Pancreas (tissue), 10 donors: ENCODE data around the gene CYP4A22. TPM values are rescaled to one million over a fixed set of nuclear protein-coding genes. Genes with fewer than 3 reads are reported as not detected.

Experiments
- ATAC-seq, 4 donors: fragments of 200-7000 bp; cut with Tn5 transposase; one replicate each; pipeline versions ENCODE4 v1.8.0 to v1.9.1; 2020; ENCODE audit warnings: mild to moderate bottlenecking in 4 of 4, moderate library complexity in 4 of 4
- DNase-seq, 6 donors: peaks; one replicate each; pipeline ENCODE4 v3.0.0-alpha.2; 2020
- FAIRE-seq: peaks from 2 replicates; lab custom pipeline; 2012; peaks lifted over from hg19 to GRCh38; lab: Jason Lieb, UNC
- H3K27ac ChIP-seq, 4 donors: fragments of 200-600 bp; sonication (generic); 1 replicate in 3 of 4; 2 replicates in 1 of 4; pipeline versions ENCODE4 v1.5.0 to v1.8.0; 2020
- H3K27me3 ChIP-seq, 4 donors: fragments of 200-600 bp; one replicate each; pipeline ENCODE4 v1.8.0; 2021
- H3K36me3 ChIP-seq, 3 donors: fragments of 200-600 bp; sonication (generic) in 1 of 3; one replicate each; pipeline versions ENCODE4 v1.5.0 to v1.8.0; 2020 to 2021
- H3K4me1 ChIP-seq, 3 donors: fragments of 200-600 bp; one replicate each; pipeline ENCODE4 v1.8.0; 2021
- H3K4me3 ChIP-seq, 4 donors: fragments of 200-600 bp; sonication (generic) in 2 of 4; one replicate each; pipeline versions ENCODE4 v1.5.0 to v1.8.0; 2020 to 2021
- H3K9me3 ChIP-seq, 4 donors: fragments of 200-600 bp; one replicate each; pipeline ENCODE4 v1.8.0; 2021
- WGBS, 2 donors: extraction: QIAGEN DNeasy Blood & Tissue Kit; methylation state at CpG; one replicate each; pipeline ENCODE4 v1.1.7; 2013; 5-methylcytosine and 5-hydroxymethylcytosine counted together
- intact Hi-C, 3 donors: fragments of 100-400 bp; cut with DNase I; formaldehyde crosslinking; loops; one replicate each; pipeline versions ENCODE4 v1.11.1 to v1.14.2; 2022
- polyA plus RNA-seq, 2 donors: library from polyadenylated mRNA; stranded (reverse); fragments of 200-250 nt; gene quantifications; one replicate each; pipeline ENCODE4 v1.2.3, GENCODE V29; 2013
- total RNA-seq, 6 donors: library from RNA; stranded (reverse); fragmentation: NEBNext Ultra II Directional in 4 of 6; extraction: Animal tissue kit (Norgen Biotek cat#: 25700) in 4 of 6; gene quantifications; one replicate each; pipeline versions ENCODE4 v1.2.1 to v1.2.4, GENCODE V29; 2021 to 2023
- TF ChIP-seq, protein P1 (sequence below), 4 donors: fragments of 200-600 bp; sonication (generic) in 3 of 4; IDR thresholded peaks; one replicate each; pipeline versions ENCODE4 v1.5.0 to v1.8.0; 2021; ENCODE audit warnings: antibody characterized with exemption in 4 of 4
- donor health status: healthy with polysubstance abuse.
- donor health status: DM: no; HTN: no; CAD: no; lungs with moderate emphysema.
- donor health status: DM: no; HTN: no; CAD: no.
- donor health status: control.
- donor health status: control.
- donor health status: Bipolar disorder and iron deficiency.
- donor health status: DM: yes; HTN: yes; CAD: no.
- donor health status: DM: no; HTN: no; CAD: no.
- donor health status: DM: no; HTN: no; CAD: no.
- donor health status: DM: yes; HTN: yes; CAD: no.

Gene CYP4A22
- total and polyA plus RNA-seq, 8 donors = 0.11 to 0.28 (median 0.19) TPM; not detected in 5

- H3K27me3 ChIP-seq = no peaks in the 10 kb centered on the region
- H3K4me1 ChIP-seq = no peaks in the 10 kb centered on the region
- no peak overlapping the region for H3K4me3 ChIP-seq
- intact Hi-C loops = no loop called here
- no peaks in the 10 kb centered on the region for H3K36me3 ChIP-seq
- no peaks in the 10 kb centered on the region for H3K9me3 ChIP-seq
- no peak overlapping the region for H3K27ac ChIP-seq
- TF ChIP-seq, protein P1, sequence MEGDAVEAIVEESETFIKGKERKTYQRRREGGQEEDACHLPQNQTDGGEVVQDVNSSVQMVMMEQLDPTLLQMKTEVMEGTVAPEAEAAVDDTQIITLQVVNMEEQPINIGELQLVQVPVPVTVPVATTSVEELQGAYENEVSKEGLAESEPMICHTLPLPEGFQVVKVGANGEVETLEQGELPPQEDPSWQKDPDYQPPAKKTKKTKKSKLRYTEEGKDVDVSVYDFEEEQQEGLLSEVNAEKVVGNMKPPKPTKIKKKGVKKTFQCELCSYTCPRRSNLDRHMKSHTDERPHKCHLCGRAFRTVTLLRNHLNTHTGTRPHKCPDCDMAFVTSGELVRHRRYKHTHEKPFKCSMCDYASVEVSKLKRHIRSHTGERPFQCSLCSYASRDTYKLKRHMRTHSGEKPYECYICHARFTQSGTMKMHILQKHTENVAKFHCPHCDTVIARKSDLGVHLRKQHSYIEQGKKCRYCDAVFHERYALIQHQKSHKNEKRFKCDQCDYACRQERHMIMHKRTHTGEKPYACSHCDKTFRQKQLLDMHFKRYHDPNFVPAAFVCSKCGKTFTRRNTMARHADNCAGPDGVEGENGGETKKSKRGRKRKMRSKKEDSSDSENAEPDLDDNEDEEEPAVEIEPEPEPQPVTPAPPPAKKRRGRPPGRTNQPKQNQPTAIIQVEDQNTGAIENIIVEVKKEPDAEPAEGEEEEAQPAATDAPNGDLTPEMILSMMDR (IDR thresholded peaks at IDR 0.05) = no peak
- FAIRE-seq (no peak), DNase-seq (no peak), ATAC-seq (no peak)
Measured at GRCh38 chr1:47160716-47161115, 23.5 kb downstream of the CYP4A22 start.

DNA sequence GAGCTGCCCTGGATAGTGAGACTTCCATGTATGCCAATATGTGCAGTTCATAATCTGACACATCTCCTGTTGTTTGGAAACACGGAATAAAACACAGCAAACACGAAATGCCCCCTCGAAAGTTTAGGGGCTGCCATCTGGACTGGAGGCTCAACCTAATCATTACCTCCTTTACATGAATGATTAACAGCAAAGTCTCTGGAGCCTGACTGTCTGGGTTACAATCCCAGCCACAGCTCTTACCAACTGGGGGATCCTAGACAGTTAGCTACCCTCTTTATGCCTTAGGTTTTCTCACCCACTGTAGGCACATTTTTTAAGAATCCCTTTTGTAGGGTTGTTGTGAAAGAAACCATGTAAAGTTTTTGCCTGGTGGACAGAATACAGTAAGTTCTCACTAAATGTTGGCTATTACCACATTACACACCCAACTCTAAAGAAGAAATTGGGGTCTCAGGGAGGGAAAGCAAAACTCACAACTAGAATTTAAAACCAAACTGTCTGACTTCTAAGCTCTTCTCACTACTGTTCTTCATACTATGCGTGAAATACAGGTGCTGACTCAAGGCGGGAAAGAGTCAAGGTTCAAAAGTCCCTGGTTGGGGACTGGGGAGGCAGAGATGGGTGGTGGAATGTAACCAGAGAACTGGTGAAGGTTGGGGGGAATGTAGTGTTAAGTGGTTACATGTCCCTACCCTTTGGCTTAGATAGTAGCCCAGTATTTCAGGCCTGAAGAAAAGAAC, 24.2 kb downstream of the CYP4A22 start:
- no peak overlapping the region for H3K4me3 ChIP-seq
- WGBS, 2 donors = 44 to 54% methylated on average over 5 of the region's 5 CpGs
- no peak overlapping the region for H3K27ac ChIP-seq
- FAIRE-seq (no peak), ATAC-seq (no peak), DNase-seq (no peak)
- no peaks in the 10 kb centered on the region for H3K9me3 ChIP-seq
- TF ChIP-seq, protein P1 (IDR thresholded peaks at IDR 0.05) = no peak
- intact Hi-C loops = no loop called here
- H3K36me3 ChIP-seq = no peaks in the 10 kb centered on the region
- H3K27me3 ChIP-seq = no peaks in the 10 kb centered on the region
- H3K4me1 ChIP-seq = no peaks in the 10 kb centered on the region

DNA sequence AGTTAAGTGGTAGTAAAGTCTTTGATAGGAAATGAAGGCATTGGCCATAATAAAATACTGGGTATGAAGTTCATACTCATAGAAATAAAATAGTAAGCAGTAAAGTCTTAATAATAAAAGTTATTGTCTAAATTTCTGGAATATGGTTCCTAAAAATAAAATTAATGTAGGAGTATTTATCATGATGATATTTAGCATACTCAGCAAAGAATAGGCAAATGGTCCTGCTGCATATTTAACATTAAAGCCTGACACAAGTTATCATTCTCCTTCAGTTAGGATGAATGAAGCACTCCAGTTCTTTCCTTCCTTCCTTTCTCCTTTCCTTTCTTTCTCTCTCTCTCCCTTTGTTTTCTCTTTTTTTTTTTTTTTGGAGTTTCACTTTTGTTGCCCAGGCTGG, 27.3 kb downstream of the CYP4A22 start:
- no peak for ATAC-seq
- TF ChIP-seq, protein P1 (IDR thresholded peaks at IDR 0.05) = no peak
- FAIRE-seq = no peak
- no peaks in the 10 kb centered on the region for H3K36me3 ChIP-seq
- DNase-seq = no peak
- no peaks in the 10 kb centered on the region for H3K9me3 ChIP-seq
- H3K27me3 ChIP-seq = no peaks in the 10 kb centered on the region
- H3K27ac ChIP-seq = no peak overlapping the region
- H3K4me1 ChIP-seq = no peaks in the 10 kb centered on the region
- intact Hi-C loops = no loop called here
- H3K4me3 ChIP-seq = no peak overlapping the region

- no peak for DNase-seq
- no peaks in the 10 kb centered on the region for H3K36me3 ChIP-seq
- no peak overlapping the region for H3K4me3 ChIP-seq
- FAIRE-seq = no peak
- intact Hi-C loops = no loop called here
- no peaks in the 10 kb centered on the region for H3K4me1 ChIP-seq
- no peak overlapping the region for H3K27ac ChIP-seq
- no peaks in the 10 kb centered on the region for H3K9me3 ChIP-seq
- no peak for ATAC-seq
- TF ChIP-seq, protein P1 (IDR thresholded peaks at IDR 0.05) = no peak
- no peaks in the 10 kb centered on the region for H3K27me3 ChIP-seq
- WGBS, 2 donors = 65 to 77% methylated on average over 5 of the region's 5 CpGs
Measured at GRCh38 chr1:47172782-47173181, 35.5 kb downstream of the CYP4A22 start.

DNA sequence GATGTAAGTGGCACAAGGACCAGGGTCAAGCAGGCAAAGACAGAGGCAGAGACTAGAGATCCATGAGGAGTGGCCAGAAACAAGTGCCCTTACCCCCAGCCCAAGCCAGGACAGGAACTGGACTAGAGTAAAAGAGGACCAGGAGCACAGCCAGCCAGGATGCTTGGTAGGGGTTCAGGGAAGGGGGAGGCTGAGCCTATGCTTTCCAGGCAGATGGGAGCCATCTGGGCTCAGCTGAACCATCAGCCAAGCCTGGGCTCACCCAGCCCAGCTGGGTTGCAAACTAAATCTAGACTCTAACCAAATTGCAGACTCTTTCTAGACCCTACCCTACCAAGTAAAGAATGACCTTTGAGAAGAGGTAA, 37.4 kb downstream of the CYP4A22 start:
- intact Hi-C loops = no loop called here
- no peak for FAIRE-seq
- Histone ChIP-seq H3K36me3 (no peaks in the 10 kb centered on the region), H3K4me1 (peaks cover 0 to 4% (median under 1%) of the 10 kb centered on the region in 3 donors), H3K4me3 (no peak overlapping the region), H3K27ac (no peak overlapping the region), H3K9me3 (no peaks in the 10 kb centered on the region), H3K27me3 (no peaks in the 10 kb centered on the region)
- ATAC-seq = no peak
- DNase-seq = peak in 1 of 6 donors; percentile 47
- TF ChIP-seq, protein P1 (IDR thresholded peaks at IDR 0.05) = no peak
